T47D (cell line): Measurements from ENCODE around the gene WDR4.
"Not testable (repeated sequence)": the region's sequence is repeated elsewhere in the genome, so short reads cannot be mapped to it uniquely, and the experiment has no call there.

Source experiments
- DNase-seq, 2 experiments: peaks; one replicate each; pipeline versions ENCODE4 v3.0.0 to v3.0.0-alpha.2; 2011 to 2012; ENCODE audit warnings: low read depth in 1 of 2, low spot score in 1 of 2
- JUND ChIP-seq: IDR thresholded peaks from 2 replicates; pipeline ENCODE4 v1.6.1; 2012; ENCODE audit warnings: low read depth
- in situ Hi-C: cut with HindIII; loops from 2 replicates; pipeline ENCODE4 v1.10.0; 2016; ENCODE audit warnings: low sequenced_read_pairs, low pct_unique_long_range_greater_than_20kb

WDR4 gene

DNA sequence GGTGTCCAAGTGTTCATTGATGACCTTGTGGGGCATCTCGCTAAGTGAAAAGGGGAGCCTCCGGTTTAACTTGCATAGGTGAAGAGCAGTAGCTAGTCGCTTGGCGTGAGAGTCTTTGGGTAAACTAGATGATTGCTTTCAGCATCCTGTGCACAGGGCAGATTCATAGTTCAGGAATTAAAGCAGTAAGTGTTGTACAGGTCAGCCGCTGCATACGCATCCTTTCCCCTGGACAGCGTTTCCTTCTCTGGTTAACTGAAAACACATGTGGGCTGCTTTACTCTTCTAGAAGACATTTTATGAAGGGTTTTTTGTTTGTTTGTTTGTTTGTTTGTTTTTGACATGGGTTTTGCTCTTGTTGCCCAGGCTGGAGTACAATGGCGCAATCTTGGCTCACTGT lies 25.9 kb upstream of the WDR4 start:
- TF ChIP-seq JUND, result no peak
- DNase-seq, result no peak
- in situ Hi-C loops, result no loop called here

DNA sequence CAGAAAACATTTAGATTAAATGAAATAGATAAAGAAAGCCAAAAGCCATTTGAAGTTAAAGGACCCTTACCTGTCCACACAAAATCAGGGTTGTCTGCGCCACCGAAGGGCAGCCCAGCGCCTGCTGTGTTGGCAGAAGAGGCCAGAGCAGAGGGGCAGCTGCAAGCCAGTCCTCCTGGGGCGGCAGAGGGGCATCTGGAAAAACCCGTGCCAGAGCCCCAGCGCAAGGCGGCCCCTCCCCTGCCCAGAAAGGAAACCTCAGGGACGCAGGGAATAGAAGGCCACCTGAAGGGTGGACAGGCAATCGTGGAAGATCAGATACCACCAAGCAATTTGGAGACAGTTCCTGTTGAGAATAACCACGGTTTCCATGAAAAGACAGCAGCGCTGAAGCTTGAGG lies 24.5 kb upstream of the WDR4 start:
- DNase-seq, result no peak
- TF ChIP-seq JUND, result no peak
- in situ Hi-C loops, result no loop called here

DNA sequence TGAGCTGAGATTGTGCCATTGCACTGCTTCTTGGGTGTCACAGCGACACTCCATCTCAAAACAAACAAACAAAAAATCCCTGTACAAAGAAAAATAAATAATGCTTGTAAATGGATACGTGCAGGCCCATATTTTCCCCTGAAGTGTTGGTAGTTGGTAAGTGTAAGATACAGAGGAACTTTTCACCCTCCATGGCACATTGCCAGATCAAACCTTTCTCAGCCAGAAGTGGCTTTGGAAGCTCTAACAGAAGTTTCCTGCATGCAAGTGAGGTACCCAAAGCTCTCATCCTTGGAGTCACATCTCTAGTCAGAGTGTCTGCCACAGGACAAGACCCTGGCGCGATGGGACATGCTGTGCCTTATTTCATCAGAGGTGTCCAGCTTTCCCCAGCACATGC lies 21.1 kb upstream of the WDR4 start:
- TF ChIP-seq JUND, result no peak
- DNase-seq, result no peak
- in situ Hi-C loops, result no loop called here

DNA sequence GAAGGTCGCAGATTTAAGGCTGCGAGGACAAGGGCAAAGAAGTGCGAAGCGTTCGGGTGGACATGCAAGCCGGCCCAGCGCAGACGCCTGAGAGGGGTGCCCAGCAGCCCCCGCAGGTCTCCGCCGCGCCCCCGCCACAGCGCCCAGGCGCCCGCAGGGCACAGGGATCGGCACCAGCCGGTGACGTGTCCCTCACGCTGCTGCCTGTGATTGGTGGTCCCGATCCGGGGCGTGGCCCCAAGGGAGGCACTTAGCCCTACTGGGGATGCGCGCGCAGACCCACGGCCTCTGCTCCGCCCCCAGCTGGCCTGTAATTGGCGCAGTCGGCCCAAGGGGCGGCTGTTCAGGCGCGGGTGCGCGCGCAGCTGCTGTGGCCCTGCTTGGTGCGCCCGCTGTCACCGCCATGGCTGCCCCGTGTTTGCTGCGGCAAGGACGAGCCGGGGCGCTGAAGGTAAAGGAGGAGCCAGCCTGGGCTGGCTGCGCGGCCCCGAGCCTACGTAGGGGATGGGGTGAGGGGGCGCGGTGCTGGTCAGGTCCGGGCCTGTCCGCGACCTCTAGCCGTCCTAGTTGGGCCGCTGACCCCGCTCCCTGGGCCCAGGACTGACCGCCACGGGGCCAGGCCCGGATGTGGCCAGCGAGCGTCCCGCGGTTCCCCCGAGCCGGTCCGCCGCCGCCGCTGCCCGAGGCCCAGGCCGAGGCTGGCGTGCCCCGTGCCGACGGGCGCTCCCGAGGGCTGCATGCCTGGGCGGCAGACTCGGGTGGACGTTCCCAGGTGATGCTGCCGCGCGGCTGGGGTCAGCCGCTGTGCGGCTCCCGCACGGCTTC lies 13.8 kb upstream of the WDR4 start, which contains the start of gene NDUFV3:
Gene NDUFV3, plus strand, starts transcription at position 379 of the 825 bp plus-strand sequence. Its CDS starts 25 bp downstream, at position 404.
- no peak for TF ChIP-seq JUND
- DNase-seq, result peak; percentile 87 to 99
- in situ Hi-C loops, result no loop called here

DNA sequence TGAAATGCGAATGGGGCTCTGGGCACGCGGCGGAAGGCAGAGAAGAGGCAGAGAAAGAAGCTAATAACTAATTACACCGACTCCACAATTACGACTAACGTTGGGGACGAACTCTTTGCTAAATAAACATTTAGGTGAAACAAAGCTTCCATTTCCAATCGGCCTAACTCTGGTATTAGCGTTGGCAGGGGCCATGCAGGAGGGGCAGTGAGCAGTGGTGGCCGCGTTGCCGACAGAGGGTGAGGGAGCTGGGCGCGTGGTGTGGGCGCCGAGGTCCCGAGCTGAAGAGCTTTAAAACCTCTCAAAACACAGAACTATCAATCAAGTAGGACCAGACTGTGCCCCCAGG lies 13.2 kb upstream of the WDR4 start:
- no peak for DNase-seq
- in situ Hi-C loops, result no loop called here
- TF ChIP-seq JUND, result no peak

DNA sequence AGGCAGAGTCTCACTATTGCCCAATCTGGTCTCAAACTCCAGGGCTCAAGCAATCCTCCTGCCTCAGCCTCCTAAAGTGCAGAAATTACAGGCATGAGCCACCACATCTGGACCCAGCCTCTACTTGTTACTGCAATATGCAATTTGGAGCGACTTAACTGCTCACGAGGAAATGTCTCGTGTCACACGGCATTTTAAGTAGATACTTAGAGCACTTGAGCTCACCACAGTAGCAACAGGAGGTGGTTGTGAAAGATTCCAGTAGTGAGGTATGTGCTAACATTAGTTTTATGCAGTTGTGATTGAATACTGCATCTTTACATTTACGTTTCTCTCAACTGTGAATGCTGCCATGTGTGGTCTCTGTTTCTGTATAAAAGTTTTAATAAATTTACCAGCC lies 8.0 kb upstream of the WDR4 start:
- DNase-seq, result no peak
- no peak for TF ChIP-seq JUND
- in situ Hi-C loops, result no loop called here

DNA sequence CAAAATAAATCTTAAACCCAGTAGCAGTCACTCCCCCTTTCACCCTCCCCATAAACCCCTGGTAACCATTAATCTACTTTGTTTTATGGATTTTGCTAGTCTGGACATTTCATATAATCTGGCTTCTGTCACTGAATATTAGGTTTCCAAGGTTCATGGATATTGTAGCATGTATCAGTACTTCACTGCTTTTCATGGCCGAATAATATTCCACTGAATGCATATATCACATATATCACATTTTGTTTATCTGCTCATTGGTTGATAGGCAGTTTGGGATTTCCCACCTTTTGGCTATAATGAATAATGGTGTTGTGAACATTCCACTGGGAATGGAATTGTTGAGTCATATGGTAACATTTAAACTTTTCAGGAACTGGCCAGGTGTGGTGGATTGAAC lies 4.6 kb upstream of the WDR4 start:
- no peak for DNase-seq
- in situ Hi-C loops, result no loop called here
- TF ChIP-seq JUND, result no peak

DNA sequence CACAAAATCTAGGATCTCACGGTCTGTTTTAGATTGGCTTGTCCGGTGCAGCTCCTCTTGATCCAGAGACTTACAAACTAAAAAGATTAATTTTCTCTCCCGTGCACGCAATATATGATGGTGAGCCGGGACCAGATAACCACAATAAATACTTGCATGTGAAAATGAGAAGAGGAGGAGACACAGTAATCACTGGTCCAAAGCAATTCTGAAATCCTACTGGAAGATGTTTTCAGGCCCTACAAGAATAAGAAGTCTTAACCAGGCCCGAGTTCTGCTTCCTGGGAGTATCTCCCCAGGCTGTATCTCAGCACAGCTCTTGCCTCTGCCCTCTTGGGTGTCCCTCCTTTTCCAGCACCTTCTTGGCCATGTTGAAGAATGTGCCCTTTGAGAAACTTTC lies 1.0 kb upstream of the WDR4 start:
- in situ Hi-C loops, result no loop called here
- TF ChIP-seq JUND, result no peak
- DNase-seq, result no peak

DNA sequence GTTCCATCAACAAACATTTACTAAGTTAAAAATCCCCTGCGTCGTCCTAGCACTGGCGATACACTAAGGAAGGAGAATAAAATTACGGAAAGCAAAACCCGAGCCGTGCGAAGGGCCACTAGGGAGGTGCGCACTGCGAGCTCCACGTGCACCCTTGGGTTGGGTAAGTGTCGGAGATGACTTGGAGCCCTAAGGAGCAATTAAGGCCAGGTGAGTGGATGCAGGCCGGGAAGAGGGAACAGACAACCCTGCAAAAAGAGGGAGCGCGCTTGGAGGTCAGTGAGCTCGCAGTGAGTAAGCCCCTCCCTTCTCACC lies 704 bp downstream of the WDR4 start:
- no peak for DNase-seq
- no peak for TF ChIP-seq JUND
- in situ Hi-C loops, result no loop called here

DNA sequence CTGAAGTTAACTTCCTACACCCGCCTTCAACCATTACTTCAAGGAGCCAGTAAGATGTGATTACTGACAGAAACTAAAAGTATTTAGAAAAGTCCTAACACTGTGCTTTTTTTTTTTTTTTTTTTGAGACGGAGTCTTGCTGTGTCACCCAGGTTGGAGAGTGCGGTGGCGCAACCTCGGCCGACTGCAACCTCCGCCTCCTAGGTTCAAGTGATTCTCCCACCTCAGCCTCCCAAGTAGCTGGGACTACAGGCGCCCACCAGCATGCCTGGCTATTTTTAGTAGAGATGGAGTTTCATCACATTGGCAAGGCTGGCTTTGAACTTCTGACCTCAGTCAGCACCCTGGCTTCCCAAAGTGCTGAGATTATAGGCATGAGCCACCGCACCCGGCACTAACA lies 3.5 kb downstream of the WDR4 start:
- in situ Hi-C loops, DNase-seq: not testable (repeated sequence)

DNA sequence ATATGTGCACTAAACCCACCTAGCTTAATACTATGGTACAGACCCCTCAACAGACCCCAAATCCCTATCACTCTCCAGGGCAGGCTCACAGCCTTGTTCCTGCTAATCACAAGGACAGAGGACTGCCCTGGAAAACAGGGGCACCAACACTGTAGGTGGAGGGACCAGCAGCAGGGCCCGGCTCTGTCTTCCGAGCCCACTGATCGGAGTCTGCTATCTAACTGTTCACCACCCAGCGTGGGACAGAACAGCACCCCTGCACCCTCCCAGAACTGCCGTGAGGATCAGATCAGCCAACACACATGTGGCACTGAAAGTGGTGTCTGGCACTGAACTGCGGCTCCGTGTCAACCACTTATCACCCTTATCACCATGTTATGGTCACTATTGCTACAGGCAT lies 6.2 kb downstream of the WDR4 start:
- DNase-seq, result no peak
- in situ Hi-C loops, result no loop called here
- no peak for TF ChIP-seq JUND

DNA sequence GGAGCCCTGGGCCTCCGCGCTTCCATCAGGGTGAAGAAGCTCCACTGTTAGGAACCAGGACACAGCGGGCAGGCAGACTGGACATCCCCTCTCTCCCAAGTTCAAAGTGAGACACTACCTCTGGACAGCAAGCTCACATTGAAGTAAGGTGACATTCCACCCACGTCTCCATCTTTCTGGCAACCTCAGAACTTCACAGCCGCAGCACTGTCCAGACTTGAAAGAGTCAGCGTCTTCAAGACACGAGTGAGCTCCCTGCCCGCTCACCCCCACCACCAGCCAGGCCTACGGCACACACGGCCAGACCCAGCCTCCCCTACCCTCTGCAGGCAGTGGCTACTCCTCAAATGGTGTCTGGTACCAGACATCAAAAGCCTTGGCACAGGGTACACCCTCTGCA lies 11.1 kb downstream of the WDR4 start:
- in situ Hi-C loops, result no loop called here
- DNase-seq, result no peak
- no peak for TF ChIP-seq JUND

DNA sequence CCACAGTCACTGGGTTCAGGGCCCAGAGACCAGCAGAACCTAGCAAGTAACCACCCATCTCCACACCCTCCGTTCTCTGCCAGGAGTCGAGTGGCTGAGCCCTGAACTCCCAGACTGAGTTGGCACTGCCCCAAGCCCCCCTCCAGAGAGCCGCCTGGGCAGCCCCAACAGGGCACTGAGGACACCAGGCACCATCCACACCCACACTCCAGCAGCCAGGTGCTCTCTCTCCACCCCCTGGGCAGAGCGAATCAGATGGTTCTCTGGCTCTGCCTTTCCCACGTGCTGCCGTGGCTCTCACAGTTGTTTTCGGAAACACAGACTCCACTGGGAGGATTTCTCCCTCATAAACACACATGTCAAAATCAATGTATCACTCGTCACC lies 13.6 kb downstream of the WDR4 start:
- TF ChIP-seq JUND, result no peak
- no peak for DNase-seq
- in situ Hi-C loops, result no loop called here
